GM10266 (cell line): ENCODE results near the gene EXOSC3.
"Not testable (repeated sequence)": the region's sequence is repeated elsewhere in the genome, so short reads cannot be mapped to it uniquely, and the experiment has no call there.

Experiments
- DNase-seq: peaks from one replicate; pipeline ENCODE4 v3.0.0; 2012; ENCODE audit errors: extremely low spot score
- TF ChIP-seq, protein P1 (sequence below): IDR thresholded peaks from 2 replicates; pipeline ENCODE4 v1.5.1; 2012; ENCODE audit warnings: mild to moderate bottlenecking, low read depth; ENCODE audit not compliant: control insufficient read depth, insufficient read depth; ENCODE audit errors: missing control alignments

Gene EXOSC3

DNA sequence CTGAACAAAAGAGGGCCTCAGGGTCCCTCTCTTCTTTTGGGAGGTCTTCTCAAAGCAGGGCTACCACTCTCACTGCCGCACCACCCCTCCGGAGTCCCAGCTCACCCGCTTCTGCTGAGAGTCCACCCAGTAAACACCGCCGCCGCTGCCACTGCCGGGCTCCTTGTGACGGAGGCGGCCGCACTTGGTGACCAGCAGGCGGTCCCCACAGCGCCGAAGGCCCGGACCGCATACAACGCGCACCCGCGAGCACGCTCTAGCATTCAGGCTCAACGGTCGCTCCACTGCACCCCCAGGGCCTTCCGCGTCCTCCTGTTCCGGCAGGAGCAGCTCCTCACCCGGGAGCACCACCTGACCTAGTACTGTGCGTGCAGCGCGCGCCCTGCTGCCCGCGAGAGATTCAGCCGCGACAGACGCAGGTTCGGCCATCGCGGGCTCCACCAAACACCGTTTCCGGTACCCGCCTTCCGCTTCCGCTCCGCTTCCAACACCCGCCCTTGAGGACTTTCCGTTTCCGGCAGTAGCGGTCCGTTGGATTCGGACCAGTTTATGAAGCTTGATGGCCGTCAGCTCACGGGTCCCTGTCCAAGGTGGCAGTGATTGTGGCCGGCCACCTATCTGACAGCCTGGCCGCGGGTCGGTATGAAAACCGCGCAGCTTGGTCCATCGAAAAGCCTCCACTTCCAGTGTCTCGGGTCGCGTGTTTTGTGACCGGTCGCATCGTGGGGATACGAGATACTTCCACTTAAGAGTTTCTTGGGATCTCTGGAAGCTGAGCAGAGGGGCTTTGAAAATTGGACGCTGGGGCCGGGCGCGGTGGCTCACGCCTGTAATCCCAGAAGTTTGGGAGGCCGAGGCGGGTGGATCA lies at the start of gene EXOSC3:
TSS of gene EXOSC3 (minus strand) at position 449 of the 868 bp plus-strand sequence. CDS start at position 429, 20 bp downstream.
- TF ChIP-seq, protein P1, sequence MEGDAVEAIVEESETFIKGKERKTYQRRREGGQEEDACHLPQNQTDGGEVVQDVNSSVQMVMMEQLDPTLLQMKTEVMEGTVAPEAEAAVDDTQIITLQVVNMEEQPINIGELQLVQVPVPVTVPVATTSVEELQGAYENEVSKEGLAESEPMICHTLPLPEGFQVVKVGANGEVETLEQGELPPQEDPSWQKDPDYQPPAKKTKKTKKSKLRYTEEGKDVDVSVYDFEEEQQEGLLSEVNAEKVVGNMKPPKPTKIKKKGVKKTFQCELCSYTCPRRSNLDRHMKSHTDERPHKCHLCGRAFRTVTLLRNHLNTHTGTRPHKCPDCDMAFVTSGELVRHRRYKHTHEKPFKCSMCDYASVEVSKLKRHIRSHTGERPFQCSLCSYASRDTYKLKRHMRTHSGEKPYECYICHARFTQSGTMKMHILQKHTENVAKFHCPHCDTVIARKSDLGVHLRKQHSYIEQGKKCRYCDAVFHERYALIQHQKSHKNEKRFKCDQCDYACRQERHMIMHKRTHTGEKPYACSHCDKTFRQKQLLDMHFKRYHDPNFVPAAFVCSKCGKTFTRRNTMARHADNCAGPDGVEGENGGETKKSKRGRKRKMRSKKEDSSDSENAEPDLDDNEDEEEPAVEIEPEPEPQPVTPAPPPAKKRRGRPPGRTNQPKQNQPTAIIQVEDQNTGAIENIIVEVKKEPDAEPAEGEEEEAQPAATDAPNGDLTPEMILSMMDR: no peak
- DNase-seq: peak; percentile 91

GRCh38 chr9:37827483-37828165 lies 42.8 kb upstream of the EXOSC3 start:
- TF ChIP-seq, protein P1: no peak
- DNase-seq: no peak

GRCh38 chr9:37825174-37825573 lies 40.3 kb upstream of the EXOSC3 start:
- not testable (repeated sequence) for DNase-seq

DNA sequence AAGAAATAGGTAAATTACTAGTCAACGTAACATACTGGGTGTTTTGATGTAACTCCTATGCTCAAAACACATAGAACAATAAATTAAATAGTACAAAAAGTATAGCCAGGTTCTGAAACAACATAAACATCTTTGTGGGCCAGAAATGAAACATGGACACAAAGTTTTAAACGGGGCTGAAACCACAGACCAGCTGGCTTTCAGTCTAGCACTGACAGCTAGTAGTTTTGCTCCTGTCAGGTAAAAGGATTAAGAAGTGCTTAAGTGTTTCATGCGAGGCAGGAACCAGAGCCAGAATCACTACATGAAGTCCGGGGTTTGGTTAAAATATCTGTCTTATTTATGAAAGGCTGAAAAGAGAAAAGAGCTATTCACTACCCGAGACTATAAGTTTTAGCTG lies 35.3 kb upstream of the EXOSC3 start:
- TF ChIP-seq, protein P1: no peak
- DNase-seq: no peak

DNA sequence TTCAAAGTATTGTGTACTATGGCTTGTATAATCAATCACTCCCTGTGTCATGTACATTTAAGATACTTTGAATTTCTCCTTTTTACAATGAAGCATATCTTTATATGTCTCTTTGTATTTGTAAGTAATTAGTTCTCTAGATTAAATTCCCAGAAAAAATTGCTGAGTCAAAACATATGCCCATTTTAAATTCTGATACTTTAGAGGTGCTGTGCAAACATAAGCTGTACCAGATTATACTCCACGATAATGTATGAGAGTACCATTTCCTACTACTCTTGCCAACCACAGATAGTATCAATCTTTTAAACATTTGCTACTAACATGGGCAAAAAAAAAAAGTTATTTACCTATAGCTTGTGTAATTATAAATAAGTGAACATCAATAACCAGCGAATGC lies 34.0 kb upstream of the EXOSC3 start:
- DNase-seq: no peak
- TF ChIP-seq, protein P1: no peak

- DNase-seq: no peak
These were observed 28.0 kb upstream of the EXOSC3 start for GRCh38 chr9:37812773-37813379.

DNA sequence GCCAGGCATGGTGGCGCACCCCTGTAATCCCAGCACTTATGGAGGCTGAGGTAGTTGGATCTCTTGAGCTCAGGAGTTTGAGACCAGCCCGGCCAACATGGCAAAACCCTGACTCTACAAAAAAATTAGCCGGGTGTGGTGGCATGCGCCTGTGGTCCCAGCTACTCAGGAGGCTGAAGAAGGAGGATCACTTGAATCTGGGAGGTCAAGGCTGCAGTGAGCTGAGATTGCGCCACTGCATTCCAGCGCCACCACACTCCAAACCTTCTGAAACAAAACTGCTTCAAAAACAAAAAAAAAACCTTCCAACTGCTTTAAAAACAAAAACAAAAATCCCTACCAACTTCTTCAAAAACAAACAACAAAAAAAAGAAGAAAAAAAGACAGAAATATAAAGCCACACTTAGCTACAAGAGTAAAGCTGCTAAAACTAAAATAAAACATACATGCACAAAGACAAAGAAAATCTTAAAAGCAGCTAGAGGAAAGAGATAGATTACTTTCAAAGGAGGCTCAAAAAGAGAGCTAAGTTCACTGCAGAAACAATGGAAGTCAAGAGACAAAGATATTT lies 27.1 kb upstream of the EXOSC3 start:
- no peak for DNase-seq
- TF ChIP-seq, protein P1: no peak

More at GRCh38 chr9:37812773-37813379, 28.0 kb upstream of the EXOSC3 start:
- TF ChIP-seq, protein P1: no peak

DNA sequence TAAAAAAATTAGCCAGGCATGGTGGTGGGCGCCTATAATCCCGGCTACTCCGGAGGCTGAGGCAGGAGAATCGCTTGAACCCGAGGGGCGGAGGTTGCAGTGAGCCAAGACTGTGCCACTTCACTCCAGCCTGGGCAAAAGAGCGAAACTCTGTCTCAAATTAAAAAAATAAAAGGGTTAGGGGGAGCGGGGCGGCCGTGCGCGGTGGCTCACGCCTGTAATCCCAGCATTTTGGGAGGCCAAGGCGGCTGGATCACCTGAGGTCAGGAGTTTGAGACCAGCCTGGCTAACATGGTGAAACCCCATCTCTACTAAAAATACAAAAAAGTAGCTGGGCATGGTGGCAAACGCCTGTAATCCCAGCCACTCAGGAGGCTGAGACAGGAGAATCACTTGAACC lies 24.8 kb upstream of the EXOSC3 start:
- DNase-seq: not testable (repeated sequence)
